HEK293 (cell line): ENCODE results near the gene GNAS-AS1.

Source experiments
- CTCF ChIA-PET: fragments of 350-600 bp; formaldehyde crosslinking; extraction: SDS; loops from one replicate; lab custom pipeline; 2021; ENCODE audit warnings: antibody characterized with exemption; lab: Yijun Ruan, JAX
- POLR2A ChIA-PET: fragments of 300-600 bp; formaldehyde crosslinking; extraction: SDS; loops from one replicate; lab custom pipeline; 2020; ENCODE audit warnings: antibody characterized with exemption, inconsistent platforms; lab: Yijun Ruan, JAX
- H3K27ac ChIP-seq: fragments of 200-500 bp; sonication (Bioruptor generic); 2 replicates; pipeline ENCODE4 v1.5.1; 2014; ENCODE audit warnings: low read depth, low read length, control low read depth, inconsistent platforms; ENCODE audit errors: extremely low read depth
- H3K36me3 ChIP-seq, 2 experiments: fragments of 200-500 bp in 1 of 2; sonication (Bioruptor generic) in 1 of 2; 1 replicate in 1 of 2; 2 replicates in 1 of 2; pipeline ENCODE4 v1.5.1; 2014 to 2017; ENCODE audit warnings: inconsistent platforms in 2 of 2, low read length in 2 of 2; ENCODE audit not compliant: control insufficient read depth in 2 of 2, insufficient read depth in 1 of 2
- H3K4me1 ChIP-seq: fragments of 200-500 bp; sonication (Bioruptor generic); 2 replicates; pipeline ENCODE4 v1.5.1; 2014; ENCODE audit warnings: mild to moderate bottlenecking, low read length, inconsistent platforms; ENCODE audit not compliant: control insufficient read depth, insufficient read depth
- H3K4me3 ChIP-seq: 2 replicates; pipeline ENCODE4 v1.5.1; 2011; ENCODE audit warnings: low read depth, mild to moderate bottlenecking, control low read depth, low read length, moderate library complexity
- H3K9me3 ChIP-seq: fragments of 200-500 bp; sonication (Bioruptor generic); 2 replicates; pipeline ENCODE4 v1.5.1; 2014; ENCODE audit warnings: low read depth, low read length, inconsistent platforms; ENCODE audit not compliant: control insufficient read depth, insufficient read depth
- REPIN1 ChIP-seq: fragments of 450-650 bp; formaldehyde crosslinking; IDR thresholded peaks from 2 replicates; pipeline ENCODE4 v1.5.1; 2017; ENCODE audit warnings: missing biosample characterization, missing genetic modification characterization, low read depth
- YY1 ChIP-seq: fragments of 450-650 bp; formaldehyde crosslinking; IDR thresholded peaks from 2 replicates; pipeline ENCODE4 v1.5.1; 2018; ENCODE audit warnings: missing biosample characterization, missing genetic modification characterization
- ZBTB1 ChIP-seq: fragments of 450-650 bp; formaldehyde crosslinking; IDR thresholded peaks from 2 replicates; pipeline ENCODE4 v1.5.1; 2016; ENCODE audit warnings: missing biosample characterization, missing genetic modification characterization
- ZBTB20 ChIP-seq: fragments of 450-650 bp; formaldehyde crosslinking; IDR thresholded peaks from 2 replicates; pipeline ENCODE4 v1.5.1; 2016; ENCODE audit warnings: missing biosample characterization, missing genetic modification characterization
- ZNF10 ChIP-seq: fragments of 450-650 bp; formaldehyde crosslinking; IDR thresholded peaks from 2 replicates; pipeline ENCODE4 v1.5.1; 2017; ENCODE audit warnings: missing biosample characterization, missing genetic modification characterization
- ZNF132 ChIP-seq: fragments of 450-650 bp; formaldehyde crosslinking; IDR thresholded peaks from 2 replicates; pipeline ENCODE4 v1.5.1; 2017; ENCODE audit warnings: missing biosample characterization, missing genetic modification characterization, borderline replicate concordance
- ZNF19 ChIP-seq: fragments of 450-650 bp; formaldehyde crosslinking; IDR thresholded peaks from 2 replicates; pipeline ENCODE4; 2016; ENCODE audit warnings: missing biosample characterization, missing genetic modification characterization, low read depth
- ZNF274 ChIP-seq, 2 experiments: fragments of 200-500 bp in 1 of 2; fragments of 450-650 bp in 1 of 2; sonication (Bioruptor generic) in 1 of 2; formaldehyde crosslinking in 1 of 2; IDR thresholded peaks; 2 replicates each; pipeline versions ENCODE4 v1.5.1 to v1.6.1; 2014 to 2016; ENCODE audit warnings: borderline replicate concordance in 1 of 2, inconsistent platforms in 1 of 2, low read length in 1 of 2, missing biosample characterization in 1 of 2, missing genetic modification characterization in 1 of 2
- ZNF280D ChIP-seq: fragments of 450-650 bp; formaldehyde crosslinking; IDR thresholded peaks from 2 replicates; pipeline ENCODE4 v1.5.1; 2016; ENCODE audit warnings: missing biosample characterization, missing genetic modification characterization
- ZNF530 ChIP-seq: fragments of 450-650 bp; formaldehyde crosslinking; IDR thresholded peaks from 2 replicates; pipeline ENCODE4 v1.5.1; 2016; ENCODE audit warnings: low read depth, missing biosample characterization, missing genetic modification characterization
- ZNF544 ChIP-seq: fragments of 450-650 bp; formaldehyde crosslinking; IDR thresholded peaks from 2 replicates; pipeline ENCODE4 v1.5.0; 2017; ENCODE audit warnings: missing biosample characterization, missing genetic modification characterization
- ZNF670 ChIP-seq: fragments of 450-650 bp; formaldehyde crosslinking; IDR thresholded peaks from 2 replicates; pipeline ENCODE4 v1.5.1; 2016; ENCODE audit warnings: missing biosample characterization, missing genetic modification characterization, low read depth
- ZNF791 ChIP-seq: fragments of 450-650 bp; formaldehyde crosslinking; IDR thresholded peaks from 2 replicates; pipeline ENCODE4 v1.5.1; 2016; ENCODE audit warnings: missing biosample characterization, missing genetic modification characterization
- ZNF830 ChIP-seq: fragments of 450-650 bp; IDR thresholded peaks from 2 replicates; pipeline ENCODE4 v1.5.0; 2018; ENCODE audit warnings: missing biosample characterization, missing genetic modification characterization, low read depth, mild to moderate bottlenecking, moderate library complexity
- ZSCAN4 ChIP-seq: fragments of 450-650 bp; formaldehyde crosslinking; IDR thresholded peaks from 2 replicates; pipeline ENCODE4 v1.5.1; 2017; ENCODE audit warnings: missing biosample characterization, missing genetic modification characterization
- TF ChIP-seq, protein P1 (sequence below): fragments of 450-650 bp; formaldehyde crosslinking; IDR thresholded peaks from 2 replicates; pipeline ENCODE4 v1.5.1; 2016; ENCODE audit warnings: missing biosample characterization, missing genetic modification characterization, low read depth
- TF ChIP-seq, protein P2 (sequence below): fragments of 450-650 bp; formaldehyde crosslinking; IDR thresholded peaks from 2 replicates; pipeline ENCODE4 v1.5.1; 2016; ENCODE audit warnings: missing biosample characterization, missing genetic modification characterization
- TF ChIP-seq, protein P3 (sequence below): fragments of 450-650 bp; formaldehyde crosslinking; IDR thresholded peaks from 2 replicates; pipeline ENCODE4 v1.5.1; 2016; ENCODE audit warnings: missing biosample characterization, missing genetic modification characterization
- TF ChIP-seq, protein P4 (sequence below): fragments of 450-650 bp; IDR thresholded peaks from 2 replicates; pipeline ENCODE4 v1.5.1; 2018; ENCODE audit warnings: missing biosample characterization, missing genetic modification characterization

The GNAS-AS1 gene

GRCh38 chr20:58783511-58784011 is 67.1 kb downstream of the GNAS-AS1 start (continued):
- TF ChIP-seq ZNF10 (tag by site-specific recombination) (no peak), ZNF19 (no peak)
- TF ChIP-seq, all 188 proteins: peak for 0

GRCh38 chr20:58781138-58781537 is 69.6 kb downstream of the GNAS-AS1 start:
- ChIA-PET CTCF (no interaction called here), POLR2A (no interaction called here)

GRCh38 chr20:58778760-58779159 is 71.9 kb downstream of the GNAS-AS1 start:
- TF ChIP-seq ZNF280D (tag by site-specific recombination) (no peak), ZNF530 (no peak), ZNF791 (no peak)
- TF ChIP-seq, protein P1, sequence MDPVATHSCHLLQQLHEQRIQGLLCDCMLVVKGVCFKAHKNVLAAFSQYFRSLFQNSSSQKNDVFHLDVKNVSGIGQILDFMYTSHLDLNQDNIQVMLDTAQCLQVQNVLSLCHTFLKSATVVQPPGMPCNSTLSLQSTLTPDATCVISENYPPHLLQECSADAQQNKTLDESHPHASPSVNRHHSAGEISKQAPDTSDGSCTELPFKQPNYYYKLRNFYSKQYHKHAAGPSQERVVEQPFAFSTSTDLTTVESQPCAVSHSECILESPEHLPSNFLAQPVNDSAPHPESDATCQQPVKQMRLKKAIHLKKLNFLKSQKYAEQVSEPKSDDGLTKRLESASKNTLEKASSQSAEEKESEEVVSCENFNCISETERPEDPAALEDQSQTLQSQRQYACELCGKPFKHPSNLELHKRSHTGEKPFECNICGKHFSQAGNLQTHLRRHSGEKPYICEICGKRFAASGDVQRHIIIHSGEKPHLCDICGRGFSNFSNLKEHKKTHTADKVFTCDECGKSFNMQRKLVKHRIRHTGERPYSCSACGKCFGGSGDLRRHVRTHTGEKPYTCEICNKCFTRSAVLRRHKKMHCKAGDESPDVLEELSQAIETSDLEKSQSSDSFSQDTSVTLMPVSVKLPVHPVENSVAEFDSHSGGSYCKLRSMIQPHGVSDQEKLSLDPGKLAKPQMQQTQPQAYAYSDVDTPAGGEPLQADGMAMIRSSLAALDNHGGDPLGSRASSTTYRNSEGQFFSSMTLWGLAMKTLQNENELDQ (tag by site-specific recombination): no peak
- TF ChIP-seq, all 188 proteins: peak for 0
- ChIA-PET POLR2A (no interaction called here), CTCF (no interaction called here)
- no peak overlapping the region for H3K4me3 ChIP-seq
- no peak overlapping the region for H3K27ac ChIP-seq
- H3K9me3 ChIP-seq: no peaks in the 10 kb centered on the region
- no peaks in the 10 kb centered on the region for H3K4me1 ChIP-seq
- no peaks in the 10 kb centered on the region for H3K36me3 ChIP-seq

More at GRCh38 chr20:58781138-58781537, 69.6 kb downstream of the GNAS-AS1 start:
- H3K27ac ChIP-seq: no peak overlapping the region
- no peaks in the 10 kb centered on the region for H3K4me1 ChIP-seq
- TF ChIP-seq ZSCAN4 (tag by site-specific recombination): no peak
- no peak for TF ChIP-seq ZNF544 (tag by site-specific recombination)
- TF ChIP-seq, protein P2, sequence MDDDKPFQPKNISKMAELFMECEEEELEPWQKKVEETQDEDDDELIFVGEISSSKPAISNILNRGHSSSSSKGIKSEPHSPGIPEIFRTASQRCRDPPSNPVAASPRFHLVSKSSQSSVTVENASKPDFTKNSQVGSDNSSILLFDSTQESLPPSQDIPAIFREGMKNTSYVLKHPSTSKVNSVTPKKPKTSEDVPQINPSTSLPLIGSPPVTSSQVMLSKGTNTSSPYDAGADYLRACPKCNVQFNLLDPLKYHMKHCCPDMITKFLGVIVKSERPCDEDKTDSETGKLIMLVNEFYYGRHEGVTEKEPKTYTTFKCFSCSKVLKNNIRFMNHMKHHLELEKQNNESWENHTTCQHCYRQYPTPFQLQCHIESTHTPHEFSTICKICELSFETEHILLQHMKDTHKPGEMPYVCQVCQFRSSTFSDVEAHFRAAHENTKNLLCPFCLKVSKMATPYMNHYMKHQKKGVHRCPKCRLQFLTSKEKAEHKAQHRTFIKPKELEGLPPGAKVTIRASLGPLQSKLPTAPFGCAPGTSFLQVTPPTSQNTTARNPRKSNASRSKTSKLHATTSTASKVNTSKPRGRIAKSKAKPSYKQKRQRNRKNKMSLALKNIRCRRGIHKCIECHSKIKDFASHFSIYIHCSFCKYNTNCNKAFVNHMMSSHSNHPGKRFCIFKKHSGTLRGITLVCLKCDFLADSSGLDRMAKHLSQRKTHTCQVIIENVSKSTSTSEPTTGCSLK (tag by site-specific recombination): no peak
- TF ChIP-seq, protein P3, sequence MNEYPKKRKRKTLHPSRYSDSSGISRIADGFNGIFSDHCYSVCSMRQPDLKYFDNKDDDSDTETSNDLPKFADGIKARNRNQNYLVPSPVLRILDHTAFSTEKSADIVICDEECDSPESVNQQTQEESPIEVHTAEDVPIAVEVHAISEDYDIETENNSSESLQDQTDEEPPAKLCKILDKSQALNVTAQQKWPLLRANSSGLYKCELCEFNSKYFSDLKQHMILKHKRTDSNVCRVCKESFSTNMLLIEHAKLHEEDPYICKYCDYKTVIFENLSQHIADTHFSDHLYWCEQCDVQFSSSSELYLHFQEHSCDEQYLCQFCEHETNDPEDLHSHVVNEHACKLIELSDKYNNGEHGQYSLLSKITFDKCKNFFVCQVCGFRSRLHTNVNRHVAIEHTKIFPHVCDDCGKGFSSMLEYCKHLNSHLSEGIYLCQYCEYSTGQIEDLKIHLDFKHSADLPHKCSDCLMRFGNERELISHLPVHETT (tag by site-specific recombination): no peak
- no peak for TF ChIP-seq ZNF830 (tag by site-specific recombination)
- no peak for TF ChIP-seq ZBTB1 (tag by site-specific recombination)
- no peak for TF ChIP-seq ZNF132 (tag by site-specific recombination)
- TF ChIP-seq YY1: no peak
- TF ChIP-seq REPIN1 (tag by site-specific recombination): no peak
- TF ChIP-seq ZNF670: no peak
- TF ChIP-seq ZNF274 (IDR thresholded peaks at IDR 0.05; ENCODE audit: low read length): no peak
- TF ChIP-seq ZNF274 (tag by site-specific recombination; IDR thresholded peaks at IDR 0.05; ENCODE audit: borderline replicate concordance): no peak
- no peak for TF ChIP-seq ZBTB20 (tag by site-specific recombination)
- TF ChIP-seq, protein P4, sequence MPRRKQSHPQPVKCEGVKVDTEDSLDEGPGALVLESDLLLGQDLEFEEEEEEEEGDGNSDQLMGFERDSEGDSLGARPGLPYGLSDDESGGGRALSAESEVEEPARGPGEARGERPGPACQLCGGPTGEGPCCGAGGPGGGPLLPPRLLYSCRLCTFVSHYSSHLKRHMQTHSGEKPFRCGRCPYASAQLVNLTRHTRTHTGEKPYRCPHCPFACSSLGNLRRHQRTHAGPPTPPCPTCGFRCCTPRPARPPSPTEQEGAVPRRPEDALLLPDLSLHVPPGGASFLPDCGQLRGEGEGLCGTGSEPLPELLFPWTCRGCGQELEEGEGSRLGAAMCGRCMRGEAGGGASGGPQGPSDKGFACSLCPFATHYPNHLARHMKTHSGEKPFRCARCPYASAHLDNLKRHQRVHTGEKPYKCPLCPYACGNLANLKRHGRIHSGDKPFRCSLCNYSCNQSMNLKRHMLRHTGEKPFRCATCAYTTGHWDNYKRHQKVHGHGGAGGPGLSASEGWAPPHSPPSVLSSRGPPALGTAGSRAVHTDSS (tag by site-specific recombination): no peak
- H3K4me3 ChIP-seq: no peak overlapping the region
- no peaks in the 10 kb centered on the region for H3K36me3 ChIP-seq
- no peaks in the 10 kb centered on the region for H3K9me3 ChIP-seq
